NCI-H1105 (cell line): ENCODE results near the gene PLGRKT.
"Not testable (repeated sequence)": the region's sequence is repeated elsewhere in the genome, so short reads cannot be mapped to it uniquely, and the experiment has no call there.

Source experiments
- DNase-seq: peaks from one replicate; lab custom pipeline; 2025; lab: John Stamatoyannopoulos, UW

The PLGRKT gene

GRCh38 chr9:5437254-5438216 is at the start of gene PLGRKT:
TSS of gene PLGRKT (minus strand) at chr9:5437925. CDS start at chr9:5431977, 5,948 bp downstream.
- DNase-seq, result peak; percentile 94

DNA sequence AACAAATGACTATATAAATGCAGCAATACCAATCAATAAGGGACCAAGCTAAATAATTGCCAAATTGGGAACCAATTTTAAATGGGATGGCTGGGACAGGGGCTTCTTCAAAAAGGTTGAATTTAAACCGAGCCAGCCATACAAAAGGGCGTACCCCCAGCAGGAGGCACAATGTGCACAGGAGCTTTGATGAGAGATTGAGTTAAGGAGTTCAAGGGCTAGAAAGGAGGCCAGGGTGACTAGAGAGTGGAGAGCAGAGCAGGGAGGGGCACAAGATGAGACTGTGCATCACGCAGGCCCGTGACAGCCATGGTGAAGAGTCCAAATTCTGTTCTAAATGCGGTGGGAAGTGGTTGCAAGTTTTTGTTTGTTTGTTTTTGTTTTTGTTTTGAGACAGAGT is 49.3 kb upstream of the PLGRKT start:
- DNase-seq, result no peak

GRCh38 chr9:5485378-5486085 is 47.8 kb upstream of the PLGRKT start:
- no peak for DNase-seq

GRCh38 chr9:5483306-5483705 is 45.6 kb upstream of the PLGRKT start:
- no peak for DNase-seq

GRCh38 chr9:5482194-5482593 is 44.5 kb upstream of the PLGRKT start:
- DNase-seq, result no peak

DNA sequence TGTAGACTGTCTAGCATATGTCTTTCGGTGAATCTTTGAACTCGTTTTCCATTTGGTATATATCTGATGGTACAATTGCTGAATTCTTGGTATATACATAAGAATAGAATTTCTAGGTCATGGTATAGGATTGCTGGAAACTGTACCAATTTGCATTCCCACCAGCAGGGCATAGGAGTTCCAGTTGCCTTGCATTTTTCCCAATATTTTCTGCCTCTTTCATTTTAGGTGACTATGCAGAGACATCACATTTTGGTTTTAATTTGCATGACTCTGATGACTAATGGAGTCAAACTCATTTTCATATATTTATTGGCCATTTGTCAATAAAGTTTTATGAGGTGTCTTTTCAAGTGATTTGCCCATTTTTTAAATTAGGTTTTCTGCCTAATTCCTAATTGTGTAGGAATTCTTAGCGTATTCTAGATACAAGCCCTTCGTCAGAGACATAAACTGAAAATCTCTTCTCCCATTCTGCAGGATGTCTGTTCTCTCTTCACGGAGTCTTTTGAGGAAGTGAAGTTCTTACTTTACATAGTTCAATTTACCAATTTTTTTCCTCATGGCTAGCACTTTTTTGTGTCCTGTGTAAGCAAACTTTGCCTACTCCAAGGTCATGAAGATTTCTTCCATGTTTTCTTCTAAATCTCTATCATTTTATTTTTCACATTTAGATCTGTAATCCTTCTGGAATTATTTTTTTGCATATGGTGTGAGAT is 43.8 kb upstream of the PLGRKT start:
- DNase-seq, result no peak

DNA sequence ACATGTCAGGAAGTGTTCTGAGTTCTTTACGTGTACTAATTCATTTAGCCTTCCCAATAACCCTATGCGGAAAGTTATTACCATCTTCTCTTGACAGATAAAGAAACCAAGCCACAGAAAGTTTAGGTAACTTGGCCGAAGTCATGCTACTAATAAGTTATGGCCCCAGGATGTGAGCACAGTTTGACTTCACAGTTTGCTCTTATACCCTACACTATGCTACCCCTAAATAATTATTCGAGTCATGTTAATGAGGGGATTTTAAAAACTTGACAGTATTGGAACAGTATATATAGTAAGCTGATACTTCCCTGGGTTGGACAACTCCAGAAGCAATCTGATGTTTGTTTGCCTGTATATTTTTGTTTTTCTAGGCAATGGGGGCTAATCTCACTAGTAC is 43.2 kb upstream of the PLGRKT start:
- no peak for DNase-seq

DNA sequence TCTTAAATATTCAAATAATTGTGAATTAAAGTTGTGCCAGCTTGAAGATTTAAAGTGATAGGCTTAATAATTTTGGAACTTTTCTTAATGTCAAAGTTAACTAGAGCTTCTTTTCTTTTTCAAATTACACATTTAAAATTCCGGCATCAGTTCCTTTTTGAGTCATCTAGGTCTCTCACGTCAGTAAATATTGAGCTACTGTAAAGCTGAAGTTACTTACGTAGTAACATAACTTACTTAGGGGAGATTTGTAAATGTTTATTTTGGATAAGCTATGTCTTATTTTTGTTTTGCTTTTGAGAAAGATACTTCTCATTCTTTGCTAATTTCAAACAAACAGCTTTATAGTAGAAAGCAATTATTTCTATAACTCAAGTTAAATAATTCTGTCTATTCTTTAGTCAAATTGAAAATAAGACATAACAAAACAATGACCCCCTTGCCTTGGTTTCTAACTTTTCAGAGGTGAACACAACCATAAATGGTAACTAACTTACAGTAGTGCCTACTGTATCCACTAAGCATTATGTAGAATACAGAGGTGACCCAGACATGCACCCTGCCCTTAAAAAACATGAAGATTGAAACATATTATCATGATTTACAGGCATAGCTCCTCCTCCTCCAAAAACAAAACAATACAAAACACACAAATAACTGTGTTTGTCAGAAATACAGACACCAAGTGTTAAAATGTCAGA is 42.4 kb upstream of the PLGRKT start:
- DNase-seq, result no peak

- no peak for DNase-seq
Measured at GRCh38 chr9:5478206-5478605, 40.5 kb upstream of the PLGRKT start.

- DNase-seq, result not testable (repeated sequence)
Measured at GRCh38 chr9:5475611-5476010, 37.9 kb upstream of the PLGRKT start.

GRCh38 chr9:5470816-5471215 is 33.1 kb upstream of the PLGRKT start:
- DNase-seq, result no peak

DNA sequence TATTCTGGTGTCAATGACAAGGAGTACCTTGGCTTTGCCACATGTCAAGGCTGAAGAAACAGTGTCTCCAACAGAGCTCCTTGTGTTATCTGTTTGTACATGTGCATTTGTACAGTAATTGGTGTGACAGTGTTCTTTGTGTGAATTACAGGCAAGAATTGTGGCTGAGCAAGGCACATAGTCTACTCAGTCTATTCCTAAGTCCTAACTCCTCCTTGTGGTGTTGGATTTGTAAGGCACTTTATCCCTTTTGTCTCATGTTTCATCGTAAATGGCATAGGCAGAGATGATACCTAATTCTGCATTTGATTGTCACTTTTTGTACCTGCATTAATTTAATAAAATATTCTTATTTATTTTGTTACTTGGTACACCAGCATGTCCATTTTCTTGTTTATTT is 32.4 kb upstream of the PLGRKT start:
- no peak for DNase-seq

- DNase-seq, result no peak
Measured at GRCh38 chr9:5468850-5469249, 31.1 kb upstream of the PLGRKT start.

- no peak for DNase-seq
Measured at GRCh38 chr9:5466766-5467165, 29.0 kb upstream of the PLGRKT start.

DNA sequence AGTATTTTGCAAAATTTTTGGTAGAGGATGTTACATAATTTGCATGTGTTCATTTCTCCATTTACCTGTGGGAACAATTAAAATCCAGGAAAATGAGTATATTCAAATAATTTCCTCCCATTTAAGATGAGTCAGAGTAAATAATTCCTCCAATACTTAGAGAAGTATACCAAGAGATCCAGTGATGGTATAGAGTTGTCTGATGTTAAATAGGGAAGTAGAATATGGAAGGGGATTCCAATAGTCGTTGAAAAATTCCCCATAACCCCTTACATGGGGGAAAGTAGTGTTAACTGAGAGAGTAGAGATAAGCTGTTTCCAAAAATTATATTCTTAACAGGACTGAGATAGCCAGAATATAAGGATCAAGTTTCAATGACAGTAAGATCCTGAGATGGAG is 28.3 kb upstream of the PLGRKT start:
- DNase-seq, result no peak

GRCh38 chr9:5464831-5465330 is 27.2 kb upstream of the PLGRKT start:
- DNase-seq, result not testable (repeated sequence)

DNA sequence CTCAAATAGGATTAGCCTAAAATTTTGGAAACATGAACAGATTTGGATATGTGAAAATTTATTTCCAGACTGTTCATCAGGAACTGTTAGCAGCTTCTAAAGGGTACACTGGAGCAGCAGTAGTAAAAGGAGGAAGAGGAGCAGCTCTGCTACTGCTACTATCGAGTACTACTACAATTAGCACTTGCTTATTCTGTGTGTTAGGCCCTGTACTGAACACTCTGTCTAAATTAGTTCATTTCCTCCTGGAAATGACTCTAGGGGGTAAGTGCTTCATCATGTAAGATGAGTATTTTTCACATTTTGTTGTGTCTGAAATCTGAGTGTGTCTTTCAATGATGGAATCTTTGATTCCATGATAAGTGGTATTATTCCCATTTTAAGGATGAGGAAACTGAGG is 22.4 kb upstream of the PLGRKT start:
- no peak for DNase-seq

- no peak for DNase-seq
Measured at GRCh38 chr9:5459289-5459829, 21.6 kb upstream of the PLGRKT start.

DNA sequence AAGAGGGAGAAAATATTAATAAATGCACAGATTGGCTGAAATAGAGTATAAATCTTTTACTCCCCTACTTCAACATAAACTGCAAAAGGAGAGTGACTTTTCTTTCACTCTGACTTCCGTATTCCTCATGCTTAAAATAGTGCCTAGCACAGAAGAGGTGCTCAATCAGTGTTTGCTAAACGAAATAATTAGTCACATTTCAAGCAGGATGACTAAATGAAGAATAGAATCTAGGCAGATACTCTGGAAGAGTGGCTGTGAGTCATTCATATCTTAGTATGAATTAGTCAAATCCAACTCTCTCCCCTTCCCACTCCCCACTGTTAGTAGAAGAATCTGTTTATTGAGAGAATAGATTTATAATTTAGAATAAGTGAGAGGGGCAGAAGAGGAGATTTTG is 17.5 kb upstream of the PLGRKT start:
- no peak for DNase-seq

GRCh38 chr9:5453673-5454072 is 15.9 kb upstream of the PLGRKT start:
- no peak for DNase-seq

DNA sequence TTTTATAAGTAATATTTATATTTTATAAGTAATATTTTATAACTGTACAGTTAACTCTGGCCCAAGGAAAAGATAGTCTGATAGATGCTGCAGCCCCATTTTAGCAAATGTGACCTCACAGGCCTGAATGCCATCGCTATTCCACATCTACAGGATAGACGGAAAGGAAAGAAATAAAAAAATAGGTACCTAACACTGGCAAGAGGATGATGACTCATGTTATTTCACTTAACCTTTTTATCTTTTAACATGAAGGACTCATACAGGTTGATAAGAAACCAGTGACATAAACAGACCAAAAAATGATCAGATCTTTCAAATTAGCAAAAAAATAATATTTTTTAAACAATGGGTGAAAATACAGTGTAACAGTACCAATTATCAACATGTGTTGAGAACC is 15.3 kb upstream of the PLGRKT start:
- no peak for DNase-seq

- DNase-seq, result no peak
Measured at GRCh38 chr9:5452286-5452609, 14.5 kb upstream of the PLGRKT start.
